Liver (tissue), 9 donors: ENCODE data around the gene PROK1. TPM values are rescaled to one million over a fixed set of nuclear protein-coding genes. Genes with fewer than 3 reads are reported as not detected.
"Not testable (repeated sequence)": the region's sequence is repeated elsewhere in the genome, so short reads cannot be mapped to it uniquely, and the experiment has no call there.

Experiments used
- DNase-seq: peaks from one replicate; pipeline ENCODE4 v3.0.0-alpha.2; 2017; ENCODE audit warnings: low spot score
- H3K27ac ChIP-seq, 2 donors: one replicate each; pipeline ENCODE4 v1.7.0; 2013; ENCODE audit warnings: inconsistent platforms in 2 of 2, low read length in 2 of 2, control low read depth in 1 of 2, low read depth in 1 of 2, mild to moderate bottlenecking in 1 of 2
- H3K27me3 ChIP-seq, 4 donors: one replicate each; pipeline versions ENCODE4 v1.6.1 to v1.7.0; 2013; ENCODE audit warnings: low read length in 3 of 4, inconsistent platforms in 1 of 4, mild to moderate bottlenecking in 1 of 4, moderate library complexity in 1 of 4; ENCODE audit not compliant: control insufficient read depth in 4 of 4, insufficient read depth in 4 of 4
- H3K36me3 ChIP-seq, 4 donors: one replicate each; pipeline versions ENCODE4 v1.6.1 to v1.7.0; 2013; ENCODE audit warnings: low read length in 3 of 4, mild to moderate bottlenecking in 3 of 4, low read depth in 1 of 4, moderate library complexity in 1 of 4; ENCODE audit not compliant: control insufficient read depth in 4 of 4, insufficient read depth in 3 of 4
- H3K4me1 ChIP-seq, 4 donors: one replicate each; pipeline versions ENCODE4 v1.6.1 to v1.7.0; 2013; ENCODE audit warnings: low read length in 3 of 4, mild to moderate bottlenecking in 3 of 4, moderate library complexity in 1 of 4; ENCODE audit not compliant: control insufficient read depth in 4 of 4, insufficient read depth in 4 of 4
- H3K4me3 ChIP-seq, 3 donors: one replicate each; pipeline versions ENCODE4 v1.6.1 to v1.7.0; 2013; ENCODE audit warnings: low read length in 3 of 3, control low read depth in 1 of 3, low read depth in 1 of 3, mild to moderate bottlenecking in 1 of 3
- H3K9ac ChIP-seq, 2 donors: one replicate each; pipeline ENCODE4 v1.7.0; 2013; ENCODE audit warnings: low read length in 2 of 2, mild to moderate bottlenecking in 2 of 2, moderate library complexity in 2 of 2, control low read depth in 1 of 2, low read depth in 1 of 2
- H3K9me3 ChIP-seq, 4 donors: one replicate each; pipeline versions ENCODE4 v1.6.1 to v1.7.0; 2013; ENCODE audit warnings: low read length in 3 of 4; ENCODE audit not compliant: control insufficient read depth in 4 of 4
- EGR1 ChIP-seq, 2 donors: IDR thresholded peaks; 2 replicates each; pipeline ENCODE4 v1.6.1; 2016 to 2018; ENCODE audit warnings: antibody characterized with exemption in 2 of 2, low read depth in 2 of 2
- NR2F2 ChIP-seq: IDR thresholded peaks from 2 replicates; pipeline ENCODE4 v1.6.1; 2016; ENCODE audit warnings: antibody characterized with exemption
- RAD21 ChIP-seq, 2 donors: IDR thresholded peaks; 2 replicates each; pipeline ENCODE4 v1.6.1; 2016; ENCODE audit warnings: antibody characterized with exemption in 2 of 2, mild to moderate bottlenecking in 2 of 2
- SP1 ChIP-seq: IDR thresholded peaks from 2 replicates; pipeline ENCODE4 v1.6.1; 2018; ENCODE audit warnings: antibody characterized with exemption, mild to moderate bottlenecking
- YY1 ChIP-seq: IDR thresholded peaks from 2 replicates; pipeline ENCODE4 v1.6.1; 2016; ENCODE audit warnings: antibody characterized with exemption, mild to moderate bottlenecking
- WGBS: extraction: QIAGEN DNeasy Blood & Tissue Kit; methylation state at CpG from one replicate; pipeline ENCODE4 v1.1.7; 2013; 5-methylcytosine and 5-hydroxymethylcytosine counted together
- polyA plus RNA-seq, 2 donors: library from polyadenylated mRNA; stranded (reverse) in 1 of 2; unstranded in 1 of 2; fragments of 200-250 nt in 1 of 2; fragments of >200 nt in 1 of 2; fragmentation: Nextera tagmentation in 1 of 2; extraction: Ambion mirVana in 1 of 2; gene quantifications; one replicate each; pipeline versions ENCODE4 v1.2.1 to v1.2.3, GENCODE V29; 2013 to 2015
- total RNA-seq, 2 donors: library from RNA; depleted of rRNA; stranded (reverse); fragments of >200 nt; gene quantifications; one replicate each; pipeline ENCODE4 v1.2.3, GENCODE V29; 2014
- TF ChIP-seq, protein P1 (sequence below): IDR thresholded peaks from 2 replicates; pipeline ENCODE4 v1.6.1; 2016; ENCODE audit warnings: antibody characterized with exemption
- TF ChIP-seq, protein P2 (sequence below): IDR thresholded peaks from 2 replicates; pipeline ENCODE4 v1.6.1; 2016; ENCODE audit warnings: antibody characterized with exemption
- TF ChIP-seq, protein P3 (sequence below): fragments of 150-350 bp; IDR thresholded peaks from 2 replicates; pipeline ENCODE4 v1.5.1; 2017; ENCODE audit warnings: improper control_type of control experiment, low read depth, low read length; ENCODE audit not compliant: missing input control
- donor health status: healthy.
- donor health status: healthy.
- donor health status: healthy.
- donor health status: healthy.
- donor health status: healthy.

The PROK1 gene
- total and polyA plus RNA-seq, 4 donors: 0.03 TPM; not detected in 3

DNA sequence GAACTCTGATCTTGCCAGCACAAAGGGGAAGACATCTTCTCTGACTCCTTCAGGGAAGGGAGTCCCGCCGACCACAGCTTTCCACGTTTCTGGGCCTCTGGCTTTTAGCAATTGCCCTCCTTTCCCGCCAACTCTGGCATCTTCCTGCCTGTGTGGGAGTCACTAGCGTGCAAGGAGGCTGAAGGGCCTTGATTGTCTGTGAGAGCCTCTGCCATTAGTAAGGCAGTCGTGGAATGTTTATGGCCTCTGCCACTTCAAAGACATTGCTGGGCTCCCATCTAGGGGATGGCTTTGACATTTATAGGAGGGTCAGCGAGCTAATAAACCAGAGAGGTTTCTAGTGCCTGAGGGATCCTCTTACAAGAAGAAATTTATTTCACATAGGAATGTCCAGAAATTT lies 14.3 kb upstream of the PROK1 start:
- no peak overlapping the region for H3K27ac ChIP-seq
- no peak overlapping the region for H3K4me3 ChIP-seq
- no peak for DNase-seq
- TF ChIP-seq EGR1 (IDR thresholded peaks at IDR 0.05; ENCODE audit: low read depth in 2 of 2): no peak
- TF ChIP-seq YY1: no peak
- TF ChIP-seq, protein P1, sequence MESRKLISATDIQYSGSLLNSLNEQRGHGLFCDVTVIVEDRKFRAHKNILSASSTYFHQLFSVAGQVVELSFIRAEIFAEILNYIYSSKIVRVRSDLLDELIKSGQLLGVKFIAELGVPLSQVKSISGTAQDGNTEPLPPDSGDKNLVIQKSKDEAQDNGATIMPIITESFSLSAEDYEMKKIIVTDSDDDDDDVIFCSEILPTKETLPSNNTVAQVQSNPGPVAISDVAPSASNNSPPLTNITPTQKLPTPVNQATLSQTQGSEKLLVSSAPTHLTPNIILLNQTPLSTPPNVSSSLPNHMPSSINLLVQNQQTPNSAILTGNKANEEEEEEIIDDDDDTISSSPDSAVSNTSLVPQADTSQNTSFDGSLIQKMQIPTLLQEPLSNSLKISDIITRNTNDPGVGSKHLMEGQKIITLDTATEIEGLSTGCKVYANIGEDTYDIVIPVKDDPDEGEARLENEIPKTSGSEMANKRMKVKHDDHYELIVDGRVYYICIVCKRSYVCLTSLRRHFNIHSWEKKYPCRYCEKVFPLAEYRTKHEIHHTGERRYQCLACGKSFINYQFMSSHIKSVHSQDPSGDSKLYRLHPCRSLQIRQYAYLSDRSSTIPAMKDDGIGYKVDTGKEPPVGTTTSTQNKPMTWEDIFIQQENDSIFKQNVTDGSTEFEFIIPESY: no peak
- TF ChIP-seq, protein P2, sequence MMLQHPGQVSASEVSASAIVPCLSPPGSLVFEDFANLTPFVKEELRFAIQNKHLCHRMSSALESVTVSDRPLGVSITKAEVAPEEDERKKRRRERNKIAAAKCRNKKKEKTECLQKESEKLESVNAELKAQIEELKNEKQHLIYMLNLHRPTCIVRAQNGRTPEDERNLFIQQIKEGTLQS: no peak
- no peak overlapping the region for H3K9ac ChIP-seq
- no peaks in the 10 kb centered on the region for H3K9me3 ChIP-seq
- H3K27me3 ChIP-seq: no peaks in the 10 kb centered on the region
- H3K36me3 ChIP-seq: no peaks in the 10 kb centered on the region
- peaks cover 0 to 9% (median 5%) of the 10 kb centered on the region in 4 donors for H3K4me1 ChIP-seq
- WGBS: 83% methylated on average over 7 of the region's 7 CpGs

DNA sequence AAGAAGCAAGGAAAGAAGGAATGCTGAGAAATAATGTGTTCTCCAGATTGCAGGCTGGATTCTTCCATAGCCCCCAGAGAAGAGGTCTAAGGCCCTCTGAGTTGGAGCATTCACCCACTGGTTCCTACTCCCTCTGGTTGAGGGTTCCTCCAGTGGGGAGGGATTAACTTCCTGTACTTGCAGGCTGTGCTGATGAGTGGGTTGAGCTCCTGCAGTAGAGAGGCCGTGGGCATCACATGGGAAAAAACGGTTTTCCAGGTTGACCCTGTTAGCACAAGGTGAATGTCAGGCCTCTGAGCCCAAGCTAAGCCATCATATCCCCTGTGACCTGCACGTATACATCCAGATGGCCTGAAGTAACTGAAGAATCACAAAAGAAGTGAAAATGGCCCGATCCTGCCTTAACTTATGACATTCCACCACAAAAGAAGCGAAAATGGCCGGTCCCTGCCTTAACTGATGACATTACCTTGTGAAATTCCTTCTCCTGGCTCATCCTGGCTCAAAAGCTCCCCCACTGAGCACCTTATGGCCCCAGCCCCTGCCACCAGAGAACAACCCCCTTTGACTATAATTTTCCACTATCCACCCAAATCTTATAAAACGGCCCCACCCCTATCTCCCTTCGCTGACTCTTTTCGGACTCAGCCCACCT lies 13.2 kb upstream of the PROK1 start:
- not testable (repeated sequence) for H3K27me3 ChIP-seq, H3K4me1 ChIP-seq, H3K9me3 ChIP-seq, H3K36me3 ChIP-seq, H3K4me3 ChIP-seq, DNase-seq, H3K27ac ChIP-seq, H3K9ac ChIP-seq
- WGBS: 81% methylated on average over 9 of the region's 9 CpGs

DNA sequence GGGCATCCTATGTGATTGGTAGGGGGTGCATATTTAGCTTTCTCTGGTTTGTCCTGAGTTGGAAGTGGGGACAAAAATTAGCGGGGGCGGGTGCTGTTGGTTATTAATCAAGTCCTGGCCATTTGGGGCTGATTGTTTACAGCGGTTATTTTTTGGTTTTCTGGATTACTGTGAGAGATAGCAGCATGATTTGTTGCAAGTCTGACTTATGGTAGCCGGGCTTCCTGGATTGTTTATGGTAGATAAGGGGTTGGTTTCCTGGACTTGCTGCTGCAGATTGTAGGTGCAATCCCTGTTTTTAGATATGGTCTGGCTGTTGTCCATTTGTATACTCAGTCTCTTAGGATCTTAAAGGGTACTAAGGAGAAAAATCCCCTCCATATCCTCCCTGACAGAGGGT lies 12.1 kb upstream of the PROK1 start:
- 74% methylated on average over 4 of the region's 4 CpGs for WGBS
- no peak for DNase-seq

DNA sequence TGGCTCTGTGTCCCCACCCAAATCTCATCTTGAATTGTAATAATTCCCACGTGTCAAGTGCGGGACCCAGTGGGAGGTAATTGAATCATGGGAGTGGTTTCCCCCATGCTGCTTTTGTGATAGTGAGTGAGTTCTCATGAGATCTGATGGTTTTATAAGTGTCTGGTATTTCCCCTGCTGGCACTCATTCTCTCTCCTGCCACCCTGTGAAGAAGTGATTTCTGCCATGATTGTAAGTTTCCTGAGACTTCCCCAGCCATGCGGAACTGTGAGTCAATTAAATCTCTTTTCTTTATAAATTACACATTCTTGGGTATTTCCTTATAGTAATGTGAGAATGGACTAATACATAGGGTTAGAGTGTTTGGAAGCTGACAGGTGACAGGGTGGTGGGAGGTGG lies 11.1 kb upstream of the PROK1 start:
- H3K36me3 ChIP-seq, H3K9me3 ChIP-seq, H3K27ac ChIP-seq, H3K4me3 ChIP-seq, H3K9ac ChIP-seq, DNase-seq, H3K27me3 ChIP-seq, H3K4me1 ChIP-seq: not testable (repeated sequence)
- 90% methylated on average over 3 of the region's 3 CpGs for WGBS

More for the DNA sequence above, 12.1 kb upstream of the PROK1 start:
- H3K9me3 ChIP-seq: no peaks in the 10 kb centered on the region
- H3K36me3 ChIP-seq: no peaks in the 10 kb centered on the region
- no peak overlapping the region for H3K27ac ChIP-seq
- H3K27me3 ChIP-seq: no peaks in the 10 kb centered on the region
- peaks cover 0 to 3% (median under 1%) of the 10 kb centered on the region in 4 donors for H3K4me1 ChIP-seq
- H3K4me3 ChIP-seq: no peak overlapping the region
- H3K9ac ChIP-seq: no peak overlapping the region
- TF ChIP-seq, protein P3, sequence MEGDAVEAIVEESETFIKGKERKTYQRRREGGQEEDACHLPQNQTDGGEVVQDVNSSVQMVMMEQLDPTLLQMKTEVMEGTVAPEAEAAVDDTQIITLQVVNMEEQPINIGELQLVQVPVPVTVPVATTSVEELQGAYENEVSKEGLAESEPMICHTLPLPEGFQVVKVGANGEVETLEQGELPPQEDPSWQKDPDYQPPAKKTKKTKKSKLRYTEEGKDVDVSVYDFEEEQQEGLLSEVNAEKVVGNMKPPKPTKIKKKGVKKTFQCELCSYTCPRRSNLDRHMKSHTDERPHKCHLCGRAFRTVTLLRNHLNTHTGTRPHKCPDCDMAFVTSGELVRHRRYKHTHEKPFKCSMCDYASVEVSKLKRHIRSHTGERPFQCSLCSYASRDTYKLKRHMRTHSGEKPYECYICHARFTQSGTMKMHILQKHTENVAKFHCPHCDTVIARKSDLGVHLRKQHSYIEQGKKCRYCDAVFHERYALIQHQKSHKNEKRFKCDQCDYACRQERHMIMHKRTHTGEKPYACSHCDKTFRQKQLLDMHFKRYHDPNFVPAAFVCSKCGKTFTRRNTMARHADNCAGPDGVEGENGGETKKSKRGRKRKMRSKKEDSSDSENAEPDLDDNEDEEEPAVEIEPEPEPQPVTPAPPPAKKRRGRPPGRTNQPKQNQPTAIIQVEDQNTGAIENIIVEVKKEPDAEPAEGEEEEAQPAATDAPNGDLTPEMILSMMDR: no peak
- TF ChIP-seq RAD21 (IDR thresholded peaks at IDR 0.05): no peak
- no peak for TF ChIP-seq NR2F2
- TF ChIP-seq SP1: no peak
